ENCODE results near the gene METRNL. TPM values are rescaled to one million over a fixed set of nuclear protein-coding genes. Genes with fewer than 3 reads are reported as not detected.

The METRNL gene
- total RNA-seq, 1 experiment from 2014 or later = 58.7 TPM

GRCh38 chr17:83091257-83092141 lies 12.1 kb downstream of the METRNL start:
- intact Hi-C loops (cut with micrococcal nuclease) = no loop called here
- DNase-seq (ENCODE audit: low read depth, low spot score) = no peak
- Histone ChIP-seq H3K4me1 (ENCODE audit: control insufficient read depth in 1 of 2, insufficient read depth in 2 of 2, low read length in 2 of 2) (peaks cover 0 to under 1% of the 10 kb centered on the region in 2 experiments; a peak in 1 of 4 replicates), H3K36me3 (ENCODE audit: control insufficient read depth in 1 of 2, insufficient read depth in 2 of 2, low read length in 2 of 2) (peaks cover 12 to 23% of the 10 kb centered on the region in 2 experiments; a peak in 3 of 4 replicates), H3K27me3 (ENCODE audit: insufficient read depth, low read length) (no peaks in the 10 kb centered on the region), H3K4me3 (replicated peaks in 1 of 2; ENCODE audit: low read depth in 1 of 2, low read length in 2 of 2) (no peak overlapping the region), H3K79me2 (ENCODE audit: insufficient read depth, low read length) (peaks cover 49% of the 10 kb centered on the region), H3K9me2 (ENCODE audit: insufficient read depth) (no peaks in the 10 kb centered on the region), H2AFZ (ENCODE audit: low read depth, low read length, poor library complexity, severe bottlenecking) (no peak overlapping the region), H3K27ac (ENCODE audit: low read depth, low read length) (no peak overlapping the region), H4K20me1 (ENCODE audit: insufficient read depth) (no peaks in the 10 kb centered on the region), H3K9ac (ENCODE audit: low read length) (no peak overlapping the region), H3K9me3 (ENCODE audit: control insufficient read depth in 1 of 2, insufficient read depth in 1 of 2, low read depth in 1 of 2, low read length in 2 of 2) (no peaks in the 10 kb centered on the region), H3K4me2 (ENCODE audit: low read length) (no peak overlapping the region)
- no peak for ATAC-seq
- ChIA-PET RAD21 (ENCODE audit: low non-redundant PET in 1 of 2, low total read pairs in 2 of 2, uncharacterized antibody in 2 of 2, unreplicated experiment in 2 of 2) (no interaction called here), POLR2A (no interaction called here), CTCF (no interaction called here)
- TF ChIP-seq EZH2 (IDR thresholded peaks at IDR 0.05) (no peak), POLR2A (IDR thresholded peaks at IDR 0.05; ENCODE audit: borderline replicate concordance, extremely low read depth, insufficient read depth, insufficient read length) (no peak), CEBPB (IDR thresholded peaks at IDR 0.05; ENCODE audit: low read depth) (no peak), SIN3A (IDR thresholded peaks at IDR 0.05; ENCODE audit: low read depth) (no peak), SP1 (IDR thresholded peaks at IDR 0.05; ENCODE audit: low read depth) (no peak), ELF1 (IDR thresholded peaks at IDR 0.05; ENCODE audit: borderline replicate concordance, low read depth) (no peak), ZNF274 (IDR thresholded peaks at IDR 0.05; ENCODE audit: low read depth, low read length) (no peak), JUND (IDR thresholded peaks at IDR 0.05) (no peak), ZBTB33 (IDR thresholded peaks at IDR 0.05; ENCODE audit: extremely low read depth, insufficient replicate concordance, low read length) (no peak), YY1 (IDR thresholded peaks at IDR 0.05; ENCODE audit: extremely low read depth, insufficient replicate concordance, low read depth, low read length) (no peak), FOSL1 (IDR thresholded peaks at IDR 0.05; ENCODE audit: low read depth) (no peak)
- no TSS peak for BruUV-seq (replicated peaks)
